ENCODE results near the gene CDH3.

CDH3 gene

GRCh38 chr16:68655806-68656205, 10.7 kb downstream of the CDH3 start:
- DNase-seq = no peak

GRCh38 chr16:68656751-68657150, 11.6 kb downstream of the CDH3 start:
- no peak for DNase-seq

- DNase-seq = no peak
Observed at GRCh38 chr16:68658341-68658973, 13.3 kb downstream of the CDH3 start.

- no peak for DNase-seq
Observed at GRCh38 chr16:68658974-68659360, 13.9 kb downstream of the CDH3 start.

GRCh38 chr16:68659412-68660358, 14.6 kb downstream of the CDH3 start:
- no peak for DNase-seq

- DNase-seq = no peak
Observed at GRCh38 chr16:68660359-68660795, 15.3 kb downstream of the CDH3 start.

- DNase-seq = no peak
Observed at GRCh38 chr16:68662035-68662434, 16.9 kb downstream of the CDH3 start.

- DNase-seq = no peak
Observed at GRCh38 chr16:68664297-68664696, 19.2 kb downstream of the CDH3 start.

- DNase-seq = no peak
Observed at GRCh38 chr16:68665501-68665900, 20.4 kb downstream of the CDH3 start.

GRCh38 chr16:68668266-68668665, 23.2 kb downstream of the CDH3 start:
- DNase-seq = no peak

GRCh38 chr16:68676113-68676860, 31.2 kb downstream of the CDH3 start:
- DNase-seq = no peak

- DNase-seq = no peak
Observed at GRCh38 chr16:68681038-68681437, 35.9 kb downstream of the CDH3 start.

- no peak for DNase-seq
Observed at GRCh38 chr16:68685685-68686478, 40.8 kb downstream of the CDH3 start.

- no peak for DNase-seq
Observed at GRCh38 chr16:68686905-68687304, 41.8 kb downstream of the CDH3 start.

- DNase-seq = no peak
Observed at GRCh38 chr16:68689921-68690320, 44.8 kb downstream of the CDH3 start.

GRCh38 chr16:68695575-68695974, 50.5 kb downstream of the CDH3 start:
- DNase-seq = no peak

- no peak for DNase-seq
Observed at GRCh38 chr16:68696514-68696913, 51.4 kb downstream of the CDH3 start.

GRCh38 chr16:68698091-68698490, 53.0 kb downstream of the CDH3 start:
- no peak for DNase-seq

GRCh38 chr16:68700120-68700519, 55.0 kb downstream of the CDH3 start:
- DNase-seq = no peak

GRCh38 chr16:68700831-68701230, 55.7 kb downstream of the CDH3 start:
- no peak for DNase-seq

- peak; percentile 63 for DNase-seq
Observed at GRCh38 chr16:68704232-68704867, 59.2 kb downstream of the CDH3 start.
